Mesenchymal stem cell (in vitro differentiated cells and primary cell): ENCODE measurements around the gene SOCS1.

Source experiments
- DNase-seq: peaks from one replicate; pipeline ENCODE4 v3.0.0-alpha.2; 2013
- H2AFZ ChIP-seq: one replicate; pipeline ENCODE4 v1.6.1; 2013; ENCODE audit warnings: low read depth, mild to moderate bottlenecking, control low read depth, inconsistent platforms, low read length, moderate library complexity
- H2AK5ac ChIP-seq: 2 replicates; pipeline ENCODE4 v1.6.1; 2013; ENCODE audit warnings: low read length, moderate library complexity, mild to moderate bottlenecking, inconsistent platforms; ENCODE audit not compliant: severe bottlenecking
- H2BK120ac ChIP-seq: one replicate; pipeline ENCODE4 v1.6.1; 2013; ENCODE audit warnings: low read depth, mild to moderate bottlenecking, inconsistent platforms, low read length, moderate library complexity
- H2BK12ac ChIP-seq, 2 experiments: one replicate each; pipeline ENCODE4 v1.6.1; 2013; ENCODE audit warnings: inconsistent platforms in 2 of 2, low read length in 2 of 2, mild to moderate bottlenecking in 2 of 2, moderate library complexity in 2 of 2, control low read depth in 1 of 2
- H2BK15ac ChIP-seq: one replicate; pipeline ENCODE4 v1.6.1; 2013; ENCODE audit warnings: mild to moderate bottlenecking, low read depth, inconsistent platforms; ENCODE audit not compliant: poor library complexity, severe bottlenecking
- H2BK5ac ChIP-seq: 2 replicates; pipeline ENCODE4 v1.6.1; 2013; ENCODE audit warnings: low read depth, mild to moderate bottlenecking, low read length, control low read depth, inconsistent platforms; ENCODE audit not compliant: poor library complexity, severe bottlenecking
- H3K14ac ChIP-seq, 2 experiments: one replicate each; pipeline ENCODE4 v1.6.1; 2013; ENCODE audit warnings: inconsistent platforms in 2 of 2, low read length in 2 of 2, control low read depth in 1 of 2, mild to moderate bottlenecking in 1 of 2, moderate library complexity in 1 of 2
- H3K18ac ChIP-seq, 2 experiments: one replicate each; pipeline ENCODE4 v1.6.1; 2013; ENCODE audit warnings: inconsistent platforms in 2 of 2, low read length in 2 of 2, control low read depth in 1 of 2, low read depth in 1 of 2, mild to moderate bottlenecking in 1 of 2
- H3K23ac ChIP-seq, 2 experiments: one replicate each; pipeline ENCODE4 v1.6.1; 2013; ENCODE audit warnings: inconsistent platforms in 2 of 2, low read length in 2 of 2, mild to moderate bottlenecking in 2 of 2, moderate library complexity in 2 of 2, control low read depth in 1 of 2
- H3K27ac ChIP-seq: 2 replicates; pipeline ENCODE4 v1.5.1; 2013; ENCODE audit warnings: mild to moderate bottlenecking, moderate library complexity, low read length, control low read depth, inconsistent platforms; ENCODE audit not compliant: poor library complexity, severe bottlenecking
- H3K27me3 ChIP-seq, 2 experiments: 2 replicates each; pipeline versions ENCODE4 v1.6.1 to v1.7.0; 2013; ENCODE audit warnings: low read length in 2 of 2, mild to moderate bottlenecking in 2 of 2, moderate library complexity in 2 of 2, control low read depth in 1 of 2, inconsistent platforms in 1 of 2; ENCODE audit not compliant: control insufficient read depth in 1 of 2, insufficient read depth in 1 of 2
- H3K36me3 ChIP-seq, 2 experiments: 2 replicates each; pipeline versions ENCODE4 v1.6.1 to v1.7.0; 2013; ENCODE audit warnings: low read length in 2 of 2, control low read depth in 1 of 2, inconsistent platforms in 1 of 2, low read depth in 1 of 2, mild to moderate bottlenecking in 1 of 2; ENCODE audit not compliant: insufficient read depth in 2 of 2, control insufficient read depth in 1 of 2
- H3K4ac ChIP-seq, 2 experiments: one replicate each; pipeline ENCODE4 v1.6.1; 2013; ENCODE audit warnings: inconsistent platforms in 2 of 2, low read length in 2 of 2, mild to moderate bottlenecking in 2 of 2, moderate library complexity in 2 of 2, control low read depth in 1 of 2, low read depth in 1 of 2
- H3K4me1 ChIP-seq: 2 replicates; pipeline ENCODE4 v1.6.1; 2013; ENCODE audit warnings: low read depth, low read length, control low read depth; ENCODE audit not compliant: control insufficient read depth, insufficient read depth
- H3K4me2 ChIP-seq: 2 replicates; pipeline ENCODE4 v1.6.1; 2013; ENCODE audit warnings: low read length, mild to moderate bottlenecking, inconsistent platforms; ENCODE audit not compliant: poor library complexity, severe bottlenecking
- H3K4me3 ChIP-seq, 2 experiments: 2 replicates each; pipeline versions ENCODE4 v1.5.1 to v1.7.0; 2013; ENCODE audit warnings: low read length in 2 of 2, mild to moderate bottlenecking in 2 of 2, control low read depth in 1 of 2, low read depth in 1 of 2; ENCODE audit not compliant: insufficient read depth in 1 of 2
- H3K79me1 ChIP-seq: replicated peaks from 2 replicates; pipeline ENCODE4 v1.6.1; 2013; ENCODE audit warnings: mild to moderate bottlenecking, control low read depth, low read length, inconsistent platforms; ENCODE audit not compliant: poor library complexity, severe bottlenecking
- H3K9ac ChIP-seq: 2 replicates; pipeline ENCODE4 v1.7.0; 2013; ENCODE audit warnings: mild to moderate bottlenecking, low read length, moderate library complexity
- H3K9me3 ChIP-seq: 2 replicates; pipeline ENCODE4 v1.7.0; 2013; ENCODE audit warnings: mild to moderate bottlenecking, low read length; ENCODE audit not compliant: control insufficient read depth
- H4K8ac ChIP-seq: one replicate; pipeline ENCODE4 v1.6.1; 2013; ENCODE audit warnings: inconsistent platforms, mild to moderate bottlenecking, low read length, moderate library complexity
- H4K91ac ChIP-seq: one replicate; pipeline ENCODE4 v1.6.1; 2013; ENCODE audit warnings: mild to moderate bottlenecking, low read length, inconsistent platforms
- WGBS: methylation state at CpG from one replicate; pipeline ENCODE4 v1.1.7; 2013; ENCODE audit warnings: mixed read lengths; 5-methylcytosine and 5-hydroxymethylcytosine counted together

The SOCS1 gene

GRCh38 chr16:11225677-11226549, 30.1 kb downstream of the SOCS1 start:
- Histone ChIP-seq H3K18ac (no peak overlapping the region), H4K91ac (no peak overlapping the region), H3K4me1 (peaks cover 6% of the 10 kb centered on the region), H3K27ac (no peak overlapping the region), H4K8ac (peak overlapping the region; percentile 62), H3K27me3 (peaks cover 0 to 4% of the 10 kb centered on the region in 2 experiments), H3K4me2 (no peak overlapping the region), H2BK12ac (peak overlapping the region in 1 of 2 experiments; percentile 55), H3K79me1 (no peaks in the 10 kb centered on the region), H2AK5ac (no peak overlapping the region), H2BK120ac (no peak overlapping the region), H2AFZ (no peak overlapping the region), H3K4me3 (peak overlapping the region in 1 of 2 experiments; percentile 48), H3K4ac (no peak overlapping the region), H3K36me3 (no peaks in the 10 kb centered on the region), H3K9ac (peak overlapping the region; percentile 51), H2BK5ac (no peak overlapping the region), H2BK15ac (no peak overlapping the region), H3K23ac (no peak overlapping the region), H3K14ac (no peak overlapping the region), H3K9me3 (no peaks in the 10 kb centered on the region)
- 84% methylated on average over 15 of the region's 18 CpGs for WGBS
- DNase-seq = no peak

GRCh38 chr16:11224894-11225676, 30.9 kb downstream of the SOCS1 start:
- 82% methylated on average over 21 of the region's 21 CpGs for WGBS
- no peak overlapping the region for H3K18ac ChIP-seq
- peak overlapping the region; percentile 62 for H4K8ac ChIP-seq
- no peak overlapping the region for H2AK5ac ChIP-seq
- H3K79me1 ChIP-seq = no peaks in the 10 kb centered on the region
- no peak overlapping the region for H2BK120ac ChIP-seq
- H3K27ac ChIP-seq = no peak overlapping the region
- no peaks in the 10 kb centered on the region for H3K9me3 ChIP-seq
- peak overlapping the region in 1 of 2 experiments; percentile 55 for H2BK12ac ChIP-seq
- no peak overlapping the region for H3K23ac ChIP-seq
- H3K36me3 ChIP-seq = no peaks in the 10 kb centered on the region
- H3K4me2 ChIP-seq = no peak overlapping the region
- peak overlapping the region; percentile 51 for H3K9ac ChIP-seq
- no peak overlapping the region for H3K14ac ChIP-seq
- H3K27me3 ChIP-seq = peaks cover 0 to 4% of the 10 kb centered on the region in 2 experiments
- H2BK15ac ChIP-seq = no peak overlapping the region
- H3K4me1 ChIP-seq = peaks cover 6% of the 10 kb centered on the region
- H3K4me3 ChIP-seq = peak overlapping the region in 1 of 2 experiments; percentile 48
- no peak overlapping the region for H3K4ac ChIP-seq
- H2AFZ ChIP-seq = no peak overlapping the region
- peak; percentile 59 for DNase-seq
- H2BK5ac ChIP-seq = no peak overlapping the region
- H4K91ac ChIP-seq = no peak overlapping the region

GRCh38 chr16:11224096-11224893, 31.7 kb downstream of the SOCS1 start:
- no peak overlapping the region for H3K4me3 ChIP-seq
- no peak overlapping the region for H3K27ac ChIP-seq
- H3K4me1 ChIP-seq = peaks cover 6% of the 10 kb centered on the region
- DNase-seq = no peak
- no peak overlapping the region for H2AK5ac ChIP-seq
- H4K8ac ChIP-seq = peak overlapping the region; percentile 8
- H4K91ac ChIP-seq = no peak overlapping the region
- H3K18ac ChIP-seq = peak overlapping the region in 1 of 2 experiments; percentile 28
- H3K14ac ChIP-seq = no peak overlapping the region
- H3K36me3 ChIP-seq = no peaks in the 10 kb centered on the region
- H3K4ac ChIP-seq = no peak overlapping the region
- H2AFZ ChIP-seq = no peak overlapping the region
- no peak overlapping the region for H2BK12ac ChIP-seq
- H3K23ac ChIP-seq = no peak overlapping the region
- peaks cover 0 to 4% of the 10 kb centered on the region in 2 experiments for H3K27me3 ChIP-seq
- no peak overlapping the region for H3K9ac ChIP-seq
- H3K9me3 ChIP-seq = no peaks in the 10 kb centered on the region
- H3K79me1 ChIP-seq = no peaks in the 10 kb centered on the region
- WGBS = 41% methylated on average over 23 of the region's 24 CpGs
- no peak overlapping the region for H3K4me2 ChIP-seq
- H2BK120ac ChIP-seq = no peak overlapping the region
- H2BK15ac ChIP-seq = no peak overlapping the region
- H2BK5ac ChIP-seq = no peak overlapping the region
